Gastrocnemius medialis (tissue), 4 donors: ENCODE measurements around the gene PPFIBP2.

Source experiments
- CTCF ChIP-seq, 5 experiments: fragments of 450-650 bp in 3 of 5; fragments of 200-600 bp in 2 of 5; sonication (generic) in 2 of 5; IDR thresholded peaks in 4 of 5; conservative IDR thresholded peaks in 1 of 5; 1 replicate in 4 of 5; 2 replicates in 1 of 5; pipeline ENCODE4 v1.5.1; 2016 to 2019; ENCODE audit warnings: antibody characterized with exemption in 5 of 5, mild to moderate bottlenecking in 3 of 5, moderate library complexity in 3 of 5
- POLR2A ChIP-seq, 2 donors: fragments of 450-650 bp; IDR thresholded peaks; one replicate each; pipeline ENCODE4 v1.6.1; 2017; ENCODE audit warnings: antibody characterized with exemption in 2 of 2, mild to moderate bottlenecking in 2 of 2, moderate library complexity in 2 of 2

- TF ChIP-seq CTCF (IDR thresholded peaks at IDR 0.05 in 4 of 5, conservative IDR thresholded peaks at IDR 0.05 in 1 of 5) (no peak), POLR2A (IDR thresholded peaks at IDR 0.05) (no peak)
Observed at GRCh38 chr11:7596975-7597391, 83.2 kb downstream of the PPFIBP2 start.
